BE2C (cell line): ENCODE data around the gene GIT1.

Experiments
- DNase-seq: peaks from one replicate; pipeline ENCODE4 v3.0.0-alpha.2; 2020
- H3K27me3 ChIP-seq: fragments of 250-450 bp; sonication (Bioruptor Pico); 2 replicates; pipeline ENCODE4 v1.5.1; 2020; ENCODE audit warnings: mild to moderate bottlenecking
- H3K36me3 ChIP-seq: fragments of 250-450 bp; sonication (Bioruptor Pico); 2 replicates; pipeline ENCODE4 v1.5.1; 2020; ENCODE audit warnings: mild to moderate bottlenecking
- H3K4me1 ChIP-seq: fragments of 250-450 bp; sonication (Bioruptor Pico); 2 replicates; pipeline ENCODE4 v1.5.1; 2020
- H3K4me3 ChIP-seq: 2 replicates; pipeline ENCODE4 v1.5.1; 2011; ENCODE audit warnings: low read depth, low read length
- H3K9me3 ChIP-seq: fragments of 250-450 bp; sonication (Bioruptor Pico); 2 replicates; pipeline ENCODE4 v1.5.1; 2020
- TF ChIP-seq, protein P1 (sequence below): IDR thresholded peaks from 2 replicates; pipeline ENCODE4 v1.5.1; 2012; ENCODE audit warnings: mild to moderate bottlenecking, low read depth, low read length

Gene GIT1

GRCh38 chr17:29577385-29578211, 11.8 kb downstream of the GIT1 start:
- Histone ChIP-seq H3K9me3 (no peaks in the 10 kb centered on the region), H3K4me1 (no peaks in the 10 kb centered on the region), H3K36me3 (no peaks in the 10 kb centered on the region), H3K4me3 (no peak overlapping the region), H3K27me3 (no peaks in the 10 kb centered on the region)
- DNase-seq: no peak
- TF ChIP-seq, protein P1, sequence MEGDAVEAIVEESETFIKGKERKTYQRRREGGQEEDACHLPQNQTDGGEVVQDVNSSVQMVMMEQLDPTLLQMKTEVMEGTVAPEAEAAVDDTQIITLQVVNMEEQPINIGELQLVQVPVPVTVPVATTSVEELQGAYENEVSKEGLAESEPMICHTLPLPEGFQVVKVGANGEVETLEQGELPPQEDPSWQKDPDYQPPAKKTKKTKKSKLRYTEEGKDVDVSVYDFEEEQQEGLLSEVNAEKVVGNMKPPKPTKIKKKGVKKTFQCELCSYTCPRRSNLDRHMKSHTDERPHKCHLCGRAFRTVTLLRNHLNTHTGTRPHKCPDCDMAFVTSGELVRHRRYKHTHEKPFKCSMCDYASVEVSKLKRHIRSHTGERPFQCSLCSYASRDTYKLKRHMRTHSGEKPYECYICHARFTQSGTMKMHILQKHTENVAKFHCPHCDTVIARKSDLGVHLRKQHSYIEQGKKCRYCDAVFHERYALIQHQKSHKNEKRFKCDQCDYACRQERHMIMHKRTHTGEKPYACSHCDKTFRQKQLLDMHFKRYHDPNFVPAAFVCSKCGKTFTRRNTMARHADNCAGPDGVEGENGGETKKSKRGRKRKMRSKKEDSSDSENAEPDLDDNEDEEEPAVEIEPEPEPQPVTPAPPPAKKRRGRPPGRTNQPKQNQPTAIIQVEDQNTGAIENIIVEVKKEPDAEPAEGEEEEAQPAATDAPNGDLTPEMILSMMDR: no peak

- Histone ChIP-seq H3K27me3 (no peaks in the 10 kb centered on the region), H3K4me1 (peaks cover 3% of the 10 kb centered on the region), H3K36me3 (no peaks in the 10 kb centered on the region), H3K4me3 (no peak overlapping the region), H3K9me3 (no peaks in the 10 kb centered on the region)
- TF ChIP-seq, protein P1: no peak
- no peak for DNase-seq
Measured at GRCh38 chr17:29577001-29577370, 12.5 kb downstream of the GIT1 start.

GRCh38 chr17:29576214-29577000, 13.0 kb downstream of the GIT1 start:
- Histone ChIP-seq H3K4me1 (peaks cover 4% of the 10 kb centered on the region), H3K4me3 (no peak overlapping the region), H3K27me3 (no peaks in the 10 kb centered on the region), H3K36me3 (no peaks in the 10 kb centered on the region), H3K9me3 (no peaks in the 10 kb centered on the region)
- no peak for DNase-seq
- TF ChIP-seq, protein P1: no peak

- Histone ChIP-seq H3K4me1 (peaks cover 4% of the 10 kb centered on the region), H3K27me3 (no peaks in the 10 kb centered on the region), H3K9me3 (no peaks in the 10 kb centered on the region), H3K36me3 (no peaks in the 10 kb centered on the region), H3K4me3 (no peak overlapping the region)
- no peak for DNase-seq
- TF ChIP-seq, protein P1: no peak
Measured at GRCh38 chr17:29575511-29576213, 13.8 kb downstream of the GIT1 start.

DNA sequence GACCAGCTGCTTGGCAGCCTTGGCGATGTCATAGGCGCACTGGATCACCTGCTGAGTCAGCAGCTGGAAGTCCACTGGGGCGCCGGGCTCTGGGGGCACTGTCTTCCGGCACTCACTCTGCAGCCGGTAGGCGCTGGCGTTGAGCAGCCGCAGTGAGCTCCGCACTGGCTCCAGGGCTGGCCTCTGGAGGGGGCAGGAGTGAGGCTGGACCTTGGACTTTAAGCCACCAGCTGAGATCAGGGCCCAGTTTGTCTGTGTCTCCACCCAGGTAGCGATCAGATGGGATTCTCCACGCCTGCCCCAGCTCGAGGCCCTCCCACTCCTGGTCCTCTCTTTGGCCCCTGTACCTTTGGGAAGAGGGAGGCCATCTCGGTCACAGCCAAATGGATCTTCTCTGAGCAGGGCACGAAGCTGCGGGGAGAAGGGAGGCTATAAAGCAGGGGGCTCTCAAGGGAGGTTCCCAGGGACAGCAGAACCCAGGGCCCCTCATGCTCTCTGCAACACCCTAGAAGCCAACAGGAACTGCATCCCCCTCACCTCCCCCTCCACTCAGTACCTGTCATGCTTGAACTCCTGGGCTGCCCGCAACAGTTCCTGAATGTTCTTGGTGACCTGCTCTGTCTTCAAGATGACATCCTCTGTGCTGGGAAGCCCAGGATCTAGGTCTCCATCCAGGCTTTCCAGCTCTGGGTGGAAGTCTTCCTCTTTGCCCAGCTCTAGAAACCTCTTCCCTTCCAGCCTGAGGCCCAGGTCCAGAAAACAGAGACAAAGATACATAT, 14.5 kb downstream of the GIT1 start:
- Histone ChIP-seq H3K9me3 (no peaks in the 10 kb centered on the region), H3K27me3 (no peaks in the 10 kb centered on the region), H3K4me3 (no peak overlapping the region), H3K36me3 (no peaks in the 10 kb centered on the region), H3K4me1 (peaks cover 4% of the 10 kb centered on the region)
- no peak for DNase-seq
- TF ChIP-seq, protein P1: no peak
